Ovary (tissue), 3 donors: ENCODE data around the gene U2AF1.
"Not testable (repeated sequence)": the region's sequence is repeated elsewhere in the genome, so short reads cannot be mapped to it uniquely, and the experiment has no call there.

Experiments
- POLR2A ChIP-seq: fragments of 450-650 bp; IDR thresholded peaks from one replicate; pipeline ENCODE4 v1.6.1; 2017; ENCODE audit warnings: antibody characterized with exemption, mild to moderate bottlenecking, moderate library complexity
- TF ChIP-seq, protein P1 (sequence below), 3 donors: fragments of 450-650 bp in 2 of 3; fragments of 200-600 bp in 1 of 3; IDR thresholded peaks; one replicate each; pipeline versions ENCODE4 v1.5.1 to v1.8.0; 2016 to 2022; ENCODE audit warnings: antibody characterized with exemption in 3 of 3, mild to moderate bottlenecking in 1 of 3
- donor health status: DM: no; HTN: no; CAD: no.

DNA sequence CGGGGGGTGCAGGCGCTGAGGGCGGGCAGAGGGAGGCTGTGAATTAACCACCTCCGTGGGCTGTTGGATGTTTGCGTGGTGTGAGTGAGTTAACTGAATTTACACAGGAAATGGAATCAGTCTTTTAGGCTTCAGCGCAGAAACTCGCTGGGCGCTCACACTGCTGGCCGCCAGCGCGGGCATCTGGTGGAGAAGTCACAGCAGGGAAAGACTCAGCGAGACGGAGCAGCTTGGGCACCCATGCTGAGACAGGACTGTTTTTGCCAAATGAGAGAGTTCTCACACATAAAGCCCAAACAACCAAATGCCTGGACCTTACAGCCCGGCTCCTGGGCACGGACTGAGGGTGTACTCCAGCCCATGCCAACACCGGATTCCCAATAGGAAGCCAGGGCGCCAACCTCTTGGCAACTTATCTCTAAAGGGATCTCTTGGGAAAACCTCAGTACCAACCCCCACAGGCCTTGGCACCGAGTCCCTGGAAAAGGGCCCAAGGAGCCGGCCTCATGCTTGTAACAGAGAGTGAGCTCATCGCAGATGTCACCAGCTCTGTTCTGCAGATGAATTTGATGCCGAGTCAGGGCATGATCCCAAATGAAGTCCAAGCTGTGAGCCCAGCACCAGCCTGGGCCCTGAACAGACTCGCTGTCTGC is 43.0 kb downstream of the U2AF1 start:
- TF ChIP-seq, protein P1, sequence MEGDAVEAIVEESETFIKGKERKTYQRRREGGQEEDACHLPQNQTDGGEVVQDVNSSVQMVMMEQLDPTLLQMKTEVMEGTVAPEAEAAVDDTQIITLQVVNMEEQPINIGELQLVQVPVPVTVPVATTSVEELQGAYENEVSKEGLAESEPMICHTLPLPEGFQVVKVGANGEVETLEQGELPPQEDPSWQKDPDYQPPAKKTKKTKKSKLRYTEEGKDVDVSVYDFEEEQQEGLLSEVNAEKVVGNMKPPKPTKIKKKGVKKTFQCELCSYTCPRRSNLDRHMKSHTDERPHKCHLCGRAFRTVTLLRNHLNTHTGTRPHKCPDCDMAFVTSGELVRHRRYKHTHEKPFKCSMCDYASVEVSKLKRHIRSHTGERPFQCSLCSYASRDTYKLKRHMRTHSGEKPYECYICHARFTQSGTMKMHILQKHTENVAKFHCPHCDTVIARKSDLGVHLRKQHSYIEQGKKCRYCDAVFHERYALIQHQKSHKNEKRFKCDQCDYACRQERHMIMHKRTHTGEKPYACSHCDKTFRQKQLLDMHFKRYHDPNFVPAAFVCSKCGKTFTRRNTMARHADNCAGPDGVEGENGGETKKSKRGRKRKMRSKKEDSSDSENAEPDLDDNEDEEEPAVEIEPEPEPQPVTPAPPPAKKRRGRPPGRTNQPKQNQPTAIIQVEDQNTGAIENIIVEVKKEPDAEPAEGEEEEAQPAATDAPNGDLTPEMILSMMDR (IDR thresholded peaks at IDR 0.05): not testable (repeated sequence)
- not testable (repeated sequence) for TF ChIP-seq POLR2A
